K562 (cell line): ENCODE data around the gene SCARF2. TPM values are rescaled to one million over a fixed set of nuclear protein-coding genes. Genes with fewer than 3 reads are reported as not detected.

Source experiments
- ADNP ChIP-seq: fragments of 200-800 bp; sonication (Bioruptor generic); IDR thresholded peaks from 2 replicates; pipeline ENCODE4 v1.6.1; 2016; ENCODE audit warnings: missing genetic modification characterization, missing compliant biosample characterization
- C11orf30 ChIP-seq: fragments of 450-650 bp; IDR thresholded peaks from 2 replicates; pipeline ENCODE4 v1.6.1; 2016; ENCODE audit warnings: low read depth, mild to moderate bottlenecking
- E2F5 ChIP-seq: sonication (generic); formaldehyde crosslinking; IDR thresholded peaks from 2 replicates; pipeline ENCODE4 v1.8.0; 2022; ENCODE audit warnings: mild to moderate bottlenecking, missing genetic modification reagents
- ELF4 ChIP-seq: fragments of 450-650 bp; formaldehyde crosslinking; IDR thresholded peaks from 2 replicates; pipeline ENCODE4 v1.4.0; 2022; ENCODE audit warnings: missing genetic modification characterization
- EWSR1 ChIP-seq: fragments of 450-650 bp; IDR thresholded peaks from 2 replicates; pipeline ENCODE4 v1.6.1; 2018; ENCODE audit warnings: borderline replicate concordance, mild to moderate bottlenecking, low read depth, moderate library complexity; ENCODE audit not compliant: partially characterized antibody
- FOXA3 ChIP-seq, 2 experiments: fragments of 450-650 bp in 1 of 2; sonication (generic) in 1 of 2; formaldehyde crosslinking; IDR thresholded peaks in 1 of 2; conservative IDR thresholded peaks in 1 of 2; 2 replicates each; pipeline versions ENCODE4 v1.4.0 to v1.8.0; 2020 to 2022; ENCODE audit warnings: mild to moderate bottlenecking in 2 of 2, missing genetic modification reagents in 1 of 2
- GABPA ChIP-seq: fragments of 200-800 bp; sonication (Bioruptor generic); conservative IDR thresholded peaks from 2 replicates; pipeline ENCODE4 v1.6.1; 2016; ENCODE audit warnings: low read depth, missing genetic modification characterization, missing compliant biosample characterization
- HIVEP1 ChIP-seq: fragments of 250-450 bp; sonication (Bioruptor Pico); IDR thresholded peaks from 2 replicates; pipeline ENCODE4 v1.4.0; 2020; ENCODE audit warnings: mild to moderate bottlenecking
- HMGXB4 ChIP-seq: sonication (generic); formaldehyde crosslinking; IDR thresholded peaks from 2 replicates; pipeline ENCODE4 v1.8.1; 2023; ENCODE audit warnings: mild to moderate bottlenecking, missing genetic modification reagents
- KDM2B ChIP-seq: fragments of 250-450 bp; sonication (Bioruptor Pico); IDR thresholded peaks from 2 replicates; pipeline ENCODE4 v1.8.0; 2021; ENCODE audit warnings: mild to moderate bottlenecking, moderate library complexity
- MAZ ChIP-seq, 2 experiments: fragments of 450-650 bp in 1 of 2; sonication (generic) in 1 of 2; formaldehyde crosslinking; IDR thresholded peaks in 1 of 2; conservative IDR thresholded peaks in 1 of 2; 2 replicates each; pipeline versions ENCODE4 v1.4.0 to v1.5.0; 2020; ENCODE audit warnings: mild to moderate bottlenecking in 1 of 2, missing genetic modification reagents in 1 of 2
- MTA2 ChIP-seq: fragments of 450-650 bp; IDR thresholded peaks from 2 replicates; pipeline ENCODE4 v1.6.1; 2016; ENCODE audit warnings: low read depth
- MTA3 ChIP-seq: fragments of 450-650 bp; formaldehyde crosslinking; IDR thresholded peaks from 2 replicates; pipeline ENCODE4 v1.6.1; 2017; ENCODE audit warnings: mild to moderate bottlenecking, borderline replicate concordance
- OTX1 ChIP-seq: fragments of 450-650 bp; formaldehyde crosslinking; IDR thresholded peaks from 2 replicates; pipeline ENCODE4 v1.4.0; 2022; ENCODE audit warnings: mild to moderate bottlenecking
- RFX1 ChIP-seq: fragments of 450-650 bp; IDR thresholded peaks from 2 replicates; pipeline ENCODE4 v1.6.1; 2016; ENCODE audit warnings: mild to moderate bottlenecking, moderate library complexity
- RFX7 ChIP-seq: fragments of 250-450 bp; sonication (Bioruptor Pico); IDR thresholded peaks from 2 replicates; pipeline ENCODE4 v1.5.1; 2021; ENCODE audit warnings: mild to moderate bottlenecking
- SIX5 ChIP-seq, 2 experiments: IDR thresholded peaks; 2 replicates each; pipeline ENCODE4 v1.6.1; 2011; ENCODE audit warnings: low read length in 2 of 2, borderline replicate concordance in 1 of 2, low read depth in 1 of 2, mild to moderate bottlenecking in 1 of 2, moderate library complexity in 1 of 2; ENCODE audit not compliant: insufficient read depth in 1 of 2
- VEZF1 ChIP-seq: fragments of 200-800 bp; sonication (Bioruptor generic); IDR thresholded peaks from 2 replicates; pipeline ENCODE4 v1.6.1; 2017; ENCODE audit warnings: missing genetic modification characterization, missing compliant biosample characterization
- XRCC4 ChIP-seq: IDR thresholded peaks from one replicate; pipeline ENCODE4 v1.6.1; 2011; ENCODE audit not compliant: insufficient read depth, insufficient read length; ENCODE audit errors: extremely low read depth
- YY1 ChIP-seq, 3 experiments: IDR thresholded peaks; 2 replicates each; pipeline ENCODE4 v1.6.1; 2011; ENCODE audit warnings: low read length in 2 of 3, mild to moderate bottlenecking in 2 of 3, moderate library complexity in 2 of 3, borderline replicate concordance in 1 of 3, control low read depth in 1 of 3, low read depth in 1 of 3; ENCODE audit not compliant: insufficient read depth in 3 of 3, insufficient replicate concordance in 2 of 3, control insufficient read depth in 1 of 3, insufficient read length in 1 of 3; ENCODE audit errors: extremely low read depth in 1 of 3
- ZFP1 ChIP-seq: fragments of 450-650 bp; formaldehyde crosslinking; IDR thresholded peaks from 2 replicates; pipeline ENCODE4 v1.4.0; 2020; ENCODE audit warnings: mild to moderate bottlenecking, mixed read lengths
- polyA plus RNA-seq, 8 experiments: library from polyadenylated mRNA; depleted of rRNA in 4 of 8; stranded (reverse) in 5 of 8; unstranded in 3 of 8; fragments of >200 nt; fragmentation: Nextera tagmentation in 2 of 8; fragmentation: Illumina TruSeq in 1 of 8; extraction: Ambion mirVana in 2 of 8; extraction: Trizol in 1 of 8; gene quantifications; 2 replicates each; pipeline versions ENCODE4 v1.2.1 to v1.2.3, GENCODE V29; 2011 to 2014; ENCODE audit warnings: inconsistent platforms in 1 of 8, missing spikeins in 1 of 8
- total RNA-seq, 7 experiments: library from RNA; depleted of rRNA in 6 of 7; stranded (reverse); fragments of >200 nt in 6 of 7; fragmentation: Illumina TruSeq in 2 of 7; extraction: Trizol in 2 of 7; gene quantifications; 2 replicates each; pipeline versions ENCODE4 v1.2.1 to v1.2.3, GENCODE V29; 2011 to 2021; ENCODE audit warnings: low replicate concordance in 1 of 7
- TF ChIP-seq, protein P1 (sequence below): sonication (generic); IDR thresholded peaks from 2 replicates; pipeline ENCODE4 v1.6.1; 2016

SCARF2 gene
- total and polyA plus RNA-seq, 9 of the 15 experiments (the other 6 are each of a cell fraction or from before 2014, with no cell fraction given) = 0.06 to 0.32 (median 0.21) TPM; not detected in 5

DNA sequence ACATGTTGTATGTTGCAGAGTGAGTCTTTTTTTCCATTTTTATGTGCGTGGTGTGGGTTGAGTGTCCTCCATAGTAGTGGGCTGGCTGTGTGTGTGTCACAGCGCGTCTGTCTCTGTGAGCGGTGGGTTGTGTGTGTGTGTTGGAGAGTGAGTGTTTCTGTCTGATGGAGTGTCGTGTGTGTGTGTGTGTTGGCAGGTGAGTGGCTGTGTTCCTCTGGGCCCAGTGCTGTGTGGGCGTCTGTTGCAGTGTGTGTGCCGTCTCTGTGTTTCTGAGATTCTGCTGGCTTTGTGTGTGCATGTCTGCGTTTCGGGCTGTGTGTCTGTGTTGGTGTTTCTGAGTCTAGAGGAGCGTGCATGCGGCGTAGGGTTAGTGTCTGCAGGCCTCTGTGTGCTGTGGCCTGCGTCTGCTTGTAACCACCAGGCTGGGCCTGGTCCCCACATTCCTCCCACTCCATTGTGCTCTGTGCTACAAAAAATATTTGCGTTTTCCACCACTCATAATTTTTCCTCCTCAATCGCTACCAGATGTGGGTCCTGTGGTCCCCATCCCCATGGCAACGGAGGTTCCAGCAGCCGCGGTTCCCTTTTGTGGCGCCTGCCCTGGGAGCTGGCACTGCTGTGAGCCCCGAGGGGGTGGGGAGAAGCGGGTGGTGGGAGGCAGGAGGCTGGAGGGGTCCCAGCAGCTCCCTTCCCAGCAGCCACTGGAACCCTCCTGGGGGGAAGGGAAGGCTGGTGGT is 15.2 kb downstream of the SCARF2 start (continued):
- TF ChIP-seq OTX1 (CRISPR knock-in tag) (peak; percentile 90), MTA2 (no peak), YY1 (IDR thresholded peaks at IDR 0.05; ENCODE audit: borderline replicate concordance in 1 of 3, control insufficient read depth in 1 of 3, extremely low read depth in 1 of 3, insufficient read depth in 3 of 3, insufficient read length in 1 of 3, insufficient replicate concordance in 2 of 3, low read depth in 1 of 3, low read length in 2 of 3) (no peak), HMGXB4 (CRISPR knock-in tag) (no peak), ADNP (tag) (no peak), EWSR1 (no peak), KDM2B (CRISPR knock-in tag) (peak; percentile 23; the same call in 1 of the 2 replicates), MTA3 (no peak), RFX7 (CRISPR knock-in tag) (no peak), C11orf30 (no peak), MAZ (CRISPR knock-in tag; conservative IDR thresholded peaks at IDR 0.05 in 1 of 2, IDR thresholded peaks at IDR 0.05 in 1 of 2) (no peak), GABPA (tag) (no peak), VEZF1 (no peak), XRCC4 (no peak), HIVEP1 (no peak), ZFP1 (CRISPR knock-in tag) (no peak), ELF4 (CRISPR knock-in tag) (peak; percentile 89), FOXA3 (CRISPR knock-in tag; conservative IDR thresholded peaks at IDR 0.05 in 1 of 2, IDR thresholded peaks at IDR 0.05 in 1 of 2) (0 out of 4 replicates have a peak, but pooled peaks of 1 of the 2 experiments have one; percentile 22), E2F5 (CRISPR knock-in tag) (no peak), RFX1 (no peak), SIX5 (IDR thresholded peaks at IDR 0.05; ENCODE audit: borderline replicate concordance in 1 of 2, insufficient read depth in 1 of 2, low read depth in 1 of 2, low read length in 2 of 2) (no peak)
- TF ChIP-seq, protein P1, sequence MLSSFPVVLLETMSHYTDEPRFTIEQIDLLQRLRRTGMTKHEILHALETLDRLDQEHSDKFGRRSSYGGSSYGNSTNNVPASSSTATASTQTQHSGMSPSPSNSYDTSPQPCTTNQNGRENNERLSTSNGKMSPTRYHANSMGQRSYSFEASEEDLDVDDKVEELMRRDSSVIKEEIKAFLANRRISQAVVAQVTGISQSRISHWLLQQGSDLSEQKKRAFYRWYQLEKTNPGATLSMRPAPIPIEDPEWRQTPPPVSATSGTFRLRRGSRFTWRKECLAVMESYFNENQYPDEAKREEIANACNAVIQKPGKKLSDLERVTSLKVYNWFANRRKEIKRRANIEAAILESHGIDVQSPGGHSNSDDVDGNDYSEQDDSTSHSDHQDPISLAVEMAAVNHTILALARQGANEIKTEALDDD = no peak
